ENCODE results near the gene RXFP2.

The RXFP2 gene

GRCh38 chr13:31824705-31825517 is 85.6 kb downstream of the RXFP2 start:
- peak; percentile 33 for DNase-seq (ENCODE audit: low spot score)

GRCh38 chr13:31826521-31826920 is 87.2 kb downstream of the RXFP2 start:
- DNase-seq (ENCODE audit: low spot score), result no peak

GRCh38 chr13:31827707-31828106 is 88.4 kb downstream of the RXFP2 start:
- no peak for DNase-seq (ENCODE audit: low spot score)

DNA sequence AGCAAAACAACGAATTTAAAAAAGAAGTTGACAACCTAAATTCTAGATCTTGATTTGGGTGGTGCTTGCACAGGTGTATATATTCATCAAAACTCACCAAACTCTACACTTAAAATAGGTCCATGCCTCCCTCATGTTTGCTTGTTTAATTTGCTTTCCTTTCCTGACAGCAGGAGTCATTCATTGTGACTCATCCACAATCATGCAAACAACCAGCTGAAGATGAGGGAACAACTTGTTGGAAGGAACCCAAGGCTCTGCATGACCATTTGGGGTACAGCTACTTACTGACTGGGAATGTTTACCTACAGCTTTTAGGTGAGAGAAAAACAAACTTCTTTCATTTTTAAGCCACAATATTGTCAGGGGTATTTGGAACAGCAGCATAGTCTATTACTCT is 96.6 kb downstream of the RXFP2 start:
- DNase-seq (ENCODE audit: low spot score), result no peak

DNA sequence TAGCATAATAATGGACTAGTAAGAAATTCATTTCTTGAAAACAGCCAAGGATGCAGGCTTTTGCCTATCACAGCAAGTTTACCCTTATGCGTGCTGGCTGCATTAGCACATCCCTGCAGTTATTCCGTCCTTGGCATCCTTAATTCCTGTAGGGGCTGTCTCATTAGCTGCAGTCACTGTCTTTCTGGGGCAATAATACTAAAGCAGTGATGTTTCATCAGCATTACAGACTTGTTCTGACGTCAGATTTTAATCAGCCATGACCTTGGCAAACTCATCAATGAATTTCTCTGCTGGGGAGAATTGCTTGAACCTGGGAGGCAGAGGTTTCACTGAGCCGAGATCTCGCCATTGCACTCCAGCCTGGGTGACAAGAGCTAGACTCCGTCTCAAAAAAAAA is 103.7 kb downstream of the RXFP2 start:
- no peak for DNase-seq (ENCODE audit: low spot score)

GRCh38 chr13:31846182-31846938 is 107.0 kb downstream of the RXFP2 start:
- DNase-seq (ENCODE audit: low spot score), result peak; percentile 89

DNA sequence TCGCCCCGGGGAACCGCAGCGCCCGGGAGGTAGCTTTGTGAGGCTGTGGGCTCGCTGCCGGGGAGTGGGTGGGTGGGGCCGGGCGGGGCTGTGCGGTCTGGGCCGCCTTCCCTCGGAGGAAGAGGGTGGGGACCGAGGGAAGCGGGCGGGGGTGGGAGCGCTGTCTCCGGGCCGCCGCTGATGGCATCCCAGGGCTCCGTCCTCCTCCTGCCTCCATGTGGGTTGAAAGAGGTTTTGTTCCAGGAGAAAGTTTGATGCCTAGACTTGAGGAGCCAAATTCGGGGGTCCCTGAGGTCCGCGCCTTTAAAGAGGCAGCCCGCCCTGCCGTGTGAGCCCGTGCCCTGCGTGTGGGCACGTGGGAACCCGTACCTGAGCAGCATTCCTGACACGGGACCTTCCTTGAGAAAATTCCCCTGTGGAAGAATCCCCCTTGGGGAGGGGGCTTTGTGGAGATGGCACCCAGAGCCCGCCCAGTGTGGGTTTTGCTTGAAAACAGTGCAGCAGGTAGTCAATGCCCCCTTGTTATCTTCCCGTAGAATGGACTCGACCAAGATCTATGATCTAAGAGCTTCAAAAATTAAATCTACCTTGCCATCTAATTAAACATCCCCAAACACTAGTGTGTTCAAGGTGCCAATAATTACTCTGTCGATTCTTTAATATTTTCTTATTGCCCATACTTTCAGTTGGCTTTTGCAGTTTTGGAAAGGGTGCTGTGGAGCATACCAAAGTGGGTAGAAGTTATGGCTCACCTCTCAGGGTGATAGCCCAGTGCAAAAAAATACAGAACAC is 107.8 kb downstream of the RXFP2 start:
- peak; percentile 16 for DNase-seq (ENCODE audit: low spot score)

GRCh38 chr13:31848621-31849020 is 109.3 kb downstream of the RXFP2 start:
- no peak for DNase-seq (ENCODE audit: low spot score)

DNA sequence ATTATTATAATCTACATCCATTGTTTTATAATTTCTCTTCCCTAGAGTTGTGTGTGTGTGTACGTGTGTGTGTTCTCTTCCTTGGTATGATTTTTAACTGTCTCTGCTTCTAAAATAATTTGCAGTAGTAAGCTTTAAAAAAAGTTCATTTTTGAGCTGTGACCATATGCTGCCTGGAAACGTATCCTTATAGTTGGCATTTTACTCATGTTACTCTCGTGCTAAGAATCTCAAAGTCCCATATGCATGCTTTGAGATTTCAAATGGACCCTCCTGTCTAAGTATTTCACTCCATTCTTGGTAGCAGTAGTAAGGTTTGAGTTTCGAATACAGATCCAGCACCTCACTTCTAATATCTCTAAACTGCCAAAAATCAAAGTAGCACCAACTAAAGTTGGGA is 109.9 kb downstream of the RXFP2 start:
- DNase-seq (ENCODE audit: low spot score), result no peak

- no peak for DNase-seq (ENCODE audit: low spot score)
Observed at GRCh38 chr13:31850041-31850555, 110.8 kb downstream of the RXFP2 start.

DNA sequence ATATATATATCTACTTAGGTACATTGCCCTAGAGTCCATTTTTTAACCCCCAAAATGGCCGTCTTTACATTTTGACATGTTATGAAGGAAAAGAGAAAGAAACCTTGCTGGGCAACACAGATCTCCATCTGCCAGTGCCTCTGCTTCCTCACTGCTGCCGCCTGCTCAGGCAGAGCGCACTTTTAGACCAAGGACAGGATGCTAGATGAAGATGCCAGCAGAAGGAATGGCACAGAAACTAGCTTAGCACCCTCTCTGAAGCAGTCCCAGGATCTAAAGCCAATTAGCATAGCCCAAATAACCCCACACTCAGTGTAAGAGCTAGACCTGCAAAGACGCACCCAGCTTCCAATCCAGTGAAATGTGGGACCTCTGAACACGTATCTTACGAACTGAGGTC is 111.9 kb downstream of the RXFP2 start:
- DNase-seq (ENCODE audit: low spot score), result no peak
